Nephron progenitor cell (in vitro differentiated cells): ENCODE results near the gene ACER1.

ENCODE experiments used
- DNase-seq: peaks from one replicate; pipeline ENCODE4 v3.0.0; 2021
- H3K27ac Mint-ChIP-seq: 2 replicates; pipeline ENCODE4 v1.8.0; 2021; ENCODE audit warnings: mild to moderate bottlenecking, moderate library complexity, mixed read lengths
- H3K27me3 Mint-ChIP-seq: 2 replicates; pipeline ENCODE4 v1.8.0; 2021; ENCODE audit warnings: mild to moderate bottlenecking, low read depth, mixed read lengths; ENCODE audit not compliant: poor library complexity
- H3K36me3 Mint-ChIP-seq: 2 replicates; pipeline ENCODE4 v1.8.0; 2021; ENCODE audit warnings: low read depth, mixed read lengths
- H3K4me1 Mint-ChIP-seq: 2 replicates; pipeline ENCODE4 v1.8.0; 2021; ENCODE audit warnings: mixed read lengths
- H3K4me3 Mint-ChIP-seq: 2 replicates; pipeline ENCODE4 v1.8.0; 2021; ENCODE audit warnings: mild to moderate bottlenecking, moderate library complexity, mixed read lengths
- H3K9me3 Mint-ChIP-seq: 2 replicates; pipeline ENCODE4 v1.8.0; 2021; ENCODE audit warnings: mild to moderate bottlenecking, moderate library complexity, mixed read lengths
- CTCF ChIP-seq: fragments of 200-600 bp; sonication (generic); IDR thresholded peaks from 2 replicates; pipeline ENCODE4 v1.5.0; 2021; ENCODE audit warnings: antibody characterized with exemption

The ACER1 gene

GRCh38 chr19:6272913-6273600, 60.4 kb downstream of the ACER1 start:
- no peak for DNase-seq
- no peaks in the 10 kb centered on the region for H3K9me3 Mint-ChIP-seq
- peak overlapping the region; percentile 92 for H3K27ac Mint-ChIP-seq
- H3K27me3 Mint-ChIP-seq = no peaks in the 10 kb centered on the region
- no peak for TF ChIP-seq CTCF
- H3K4me3 Mint-ChIP-seq = peak overlapping the region; percentile 67
- H3K4me1 Mint-ChIP-seq = peaks cover 97% of the 10 kb centered on the region
- H3K36me3 Mint-ChIP-seq = peaks cover 23% of the 10 kb centered on the region

DNA sequence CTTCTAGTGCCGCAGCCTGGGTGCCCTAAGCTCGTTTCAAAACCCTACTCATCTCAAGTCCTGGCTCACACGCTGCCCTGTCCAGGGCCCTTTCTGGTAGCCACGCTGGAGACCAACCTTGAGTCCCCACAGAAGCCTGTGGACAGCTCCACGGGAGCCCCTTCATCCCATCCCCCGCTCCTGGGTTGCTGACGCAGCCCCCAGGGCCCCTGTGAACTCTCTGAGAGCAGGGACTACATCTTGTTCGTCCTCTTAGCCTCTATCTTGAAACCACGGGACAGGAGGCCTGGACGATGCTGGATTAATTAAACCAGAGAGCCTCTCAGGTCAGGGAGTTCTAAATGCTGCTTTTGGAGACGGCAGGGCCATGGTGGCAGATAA, 61.0 kb downstream of the ACER1 start:
- no peak for TF ChIP-seq CTCF
- Mint-ChIP-seq H3K36me3 (peaks cover 30% of the 10 kb centered on the region), H3K4me1 (peaks cover 97% of the 10 kb centered on the region), H3K27ac (peak overlapping the region; percentile 91), H3K27me3 (no peaks in the 10 kb centered on the region), H3K4me3 (peak overlapping the region; percentile 68), H3K9me3 (no peaks in the 10 kb centered on the region)
- peak; percentile 43 for DNase-seq

- no peaks in the 10 kb centered on the region for H3K27me3 Mint-ChIP-seq
- H3K4me3 Mint-ChIP-seq = peak overlapping the region; percentile 68
- no peaks in the 10 kb centered on the region for H3K9me3 Mint-ChIP-seq
- peaks cover 94% of the 10 kb centered on the region for H3K4me1 Mint-ChIP-seq
- peaks cover 34% of the 10 kb centered on the region for H3K36me3 Mint-ChIP-seq
- peak overlapping the region; percentile 91 for H3K27ac Mint-ChIP-seq
- TF ChIP-seq CTCF = no peak
- no peak for DNase-seq
Observed at GRCh38 chr19:6271721-6272410, 61.5 kb downstream of the ACER1 start.

DNA sequence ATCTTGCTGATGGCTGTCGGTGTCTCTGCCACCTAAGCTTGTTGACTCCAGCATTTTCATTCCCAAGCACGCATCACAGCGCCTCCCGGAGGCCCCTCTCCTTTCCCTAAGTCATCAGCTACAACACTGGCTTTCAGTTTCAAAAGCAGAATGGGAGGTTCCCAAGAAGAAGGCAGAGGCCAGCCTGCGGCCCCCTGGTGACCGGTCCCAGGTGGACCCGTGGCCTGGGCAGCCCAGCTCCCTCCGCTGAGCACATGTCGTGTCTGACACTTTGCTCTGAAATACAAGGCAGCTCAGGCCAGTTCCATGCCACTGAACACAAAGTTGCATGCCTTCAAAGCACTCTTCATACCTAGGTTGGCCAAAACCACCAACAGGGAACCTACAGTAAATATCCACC, 62.2 kb downstream of the ACER1 start:
- Mint-ChIP-seq H3K36me3 (peaks cover 39% of the 10 kb centered on the region), H3K4me1 (peaks cover 93% of the 10 kb centered on the region), H3K27me3 (no peaks in the 10 kb centered on the region), H3K27ac (peak overlapping the region; percentile 91), H3K4me3 (peak overlapping the region; percentile 36), H3K9me3 (no peaks in the 10 kb centered on the region)
- DNase-seq = no peak
- no peak for TF ChIP-seq CTCF

DNA sequence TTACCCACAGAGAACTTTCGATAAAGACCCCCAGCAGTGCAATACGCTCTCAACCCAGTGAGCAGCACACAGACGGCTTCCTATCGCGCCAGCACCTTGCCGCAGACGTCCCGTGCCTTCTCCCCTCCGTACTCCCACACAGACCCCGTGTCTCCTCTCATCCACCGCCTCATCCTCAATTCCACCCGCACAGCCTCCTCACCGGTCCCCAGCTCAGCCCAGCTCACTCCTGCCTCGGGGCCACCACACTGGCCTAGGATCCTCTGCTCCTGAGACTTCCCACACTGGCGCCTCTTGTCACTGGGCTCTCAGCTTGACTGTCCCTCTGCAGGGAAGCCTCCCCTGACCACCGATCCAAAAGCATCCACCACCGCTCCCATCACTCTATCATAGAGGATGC, 62.6 kb downstream of the ACER1 start:
- peaks cover 88% of the 10 kb centered on the region for H3K4me1 Mint-ChIP-seq

More for the DNA sequence above, 62.6 kb downstream of the ACER1 start:
- H3K4me3 Mint-ChIP-seq = peak overlapping the region; percentile 30
- peak overlapping the region; percentile 91 for H3K27ac Mint-ChIP-seq
- TF ChIP-seq CTCF = no peak
- H3K36me3 Mint-ChIP-seq = peaks cover 39% of the 10 kb centered on the region
- no peak for DNase-seq
- H3K27me3 Mint-ChIP-seq = no peaks in the 10 kb centered on the region
- no peaks in the 10 kb centered on the region for H3K9me3 Mint-ChIP-seq
